NCI-H526 treated with DMSO at 0.1 percent for 48 hours (cell line): Measurements from ENCODE around the gene DHX58.

ENCODE experiments used
- DNase-seq: peaks from one replicate; lab custom pipeline; 2025; lab: John Stamatoyannopoulos, UW

Gene DHX58

GRCh38 chr17:42129109-42129837, 16.8 kb upstream of the DHX58 start:
- DNase-seq, result no peak

DNA sequence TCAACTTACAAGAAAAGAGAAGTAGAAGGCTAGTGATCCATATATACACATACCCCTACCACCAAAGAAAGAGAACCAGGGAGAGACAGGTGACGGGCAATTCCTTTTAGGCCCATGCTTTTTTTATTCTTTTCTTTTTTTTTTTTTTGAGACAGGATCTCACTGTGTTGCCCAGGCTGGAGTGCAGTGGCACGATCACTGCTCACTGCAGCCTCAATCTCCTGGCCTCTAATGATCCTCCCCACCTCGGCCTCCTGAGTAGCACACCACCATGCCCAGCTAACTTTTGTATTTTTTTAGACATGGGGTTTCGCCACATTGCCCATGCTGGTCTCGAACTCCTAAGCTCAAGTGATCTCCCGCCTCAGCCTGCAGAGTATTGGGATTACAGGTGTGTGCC, 14.9 kb upstream of the DHX58 start:
- no peak for DNase-seq

- no peak for DNase-seq
These were observed 14.3 kb upstream of the DHX58 start for GRCh38 chr17:42126836-42127235.

- no peak for DNase-seq
These were observed 13.1 kb upstream of the DHX58 start for GRCh38 chr17:42125565-42125964.

DNA sequence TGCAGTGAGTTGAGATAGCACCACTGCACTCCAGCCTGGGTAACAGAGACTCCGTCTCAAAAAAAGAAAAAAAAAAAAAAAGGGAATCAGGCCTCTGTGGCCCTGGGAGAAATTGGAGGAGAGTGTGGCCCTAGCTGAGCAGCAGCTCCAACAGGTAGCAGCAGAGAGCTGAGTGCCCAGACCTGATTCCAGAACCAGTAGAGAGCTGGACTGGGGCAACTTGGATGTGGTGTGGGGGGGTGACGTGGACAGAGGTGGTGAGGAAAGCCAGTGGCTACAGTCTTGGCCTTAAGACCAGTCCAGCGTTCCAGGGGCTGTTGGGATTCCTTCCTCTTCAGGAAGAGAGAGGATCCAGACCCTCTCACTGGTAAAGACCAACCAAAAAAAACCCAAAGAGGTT, 11.7 kb upstream of the DHX58 start:
- no peak for DNase-seq

- peak; percentile 69 for DNase-seq
These were observed 10.1 kb upstream of the DHX58 start, which contains the start of gene HSPB9 for GRCh38 chr17:42122371-42123303. Gene HSPB9 (plus strand): TSS chr17:42122804. CDS start chr17:42122851, 47 bp downstream.

DNA sequence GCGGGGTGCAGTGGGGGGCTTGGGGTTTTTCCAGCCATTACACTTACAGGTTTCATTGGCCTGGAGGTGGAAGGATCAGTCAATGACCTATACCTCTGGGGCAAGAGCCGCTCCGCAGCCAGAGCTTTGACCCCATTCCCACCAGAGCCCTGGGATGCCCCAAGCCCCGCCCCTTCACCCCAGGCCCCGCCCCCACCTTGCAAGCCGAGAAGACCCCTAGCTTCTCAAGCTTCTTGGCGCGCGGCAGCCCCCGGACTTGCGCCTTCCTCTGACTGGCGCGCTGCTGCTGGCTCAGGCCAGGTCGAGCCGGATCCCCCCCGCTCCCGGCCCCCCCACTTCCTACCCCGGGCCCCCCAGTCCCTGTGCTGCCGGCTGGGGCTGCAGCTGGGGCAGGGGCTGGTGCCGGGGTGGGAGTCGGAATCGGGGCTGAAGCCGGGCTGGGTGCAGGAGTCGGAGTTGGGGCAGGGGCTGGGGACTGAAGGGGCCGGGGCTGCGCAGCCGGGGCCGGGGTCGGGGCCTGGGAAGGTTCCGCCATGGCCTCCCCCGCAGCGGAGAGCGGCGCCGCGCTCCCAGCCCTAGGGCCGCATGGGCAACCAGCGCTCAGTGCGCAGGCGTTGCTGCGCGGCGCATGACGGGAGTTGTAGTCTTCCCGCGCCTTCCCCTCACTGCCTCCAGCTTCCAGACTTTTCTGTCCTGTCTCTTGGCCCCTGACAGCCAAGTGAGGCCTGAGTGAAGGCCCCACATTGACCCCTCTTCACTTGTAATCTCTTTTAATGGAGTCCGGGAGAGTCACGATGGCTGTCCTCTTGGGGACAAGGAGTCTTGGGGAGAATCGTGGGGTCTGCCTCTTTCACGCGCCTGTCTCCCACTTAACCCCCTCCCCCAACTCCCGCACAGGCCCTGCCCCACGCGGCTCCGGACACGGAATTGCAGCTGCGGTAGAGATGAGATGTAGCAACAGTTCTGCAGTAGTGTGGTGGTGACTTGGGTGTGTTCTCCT, 8.6 kb upstream of the DHX58 start, which contains the start of gene KAT2A:
TSS of gene KAT2A (minus strand) at position 598 of the 1,000 bp plus-strand sequence. CDS start at position 535, 63 bp downstream.
- DNase-seq, result peak; percentile 51

GRCh38 chr17:42120161-42120769, 7.8 kb upstream of the DHX58 start:
- no peak for DNase-seq

DNA sequence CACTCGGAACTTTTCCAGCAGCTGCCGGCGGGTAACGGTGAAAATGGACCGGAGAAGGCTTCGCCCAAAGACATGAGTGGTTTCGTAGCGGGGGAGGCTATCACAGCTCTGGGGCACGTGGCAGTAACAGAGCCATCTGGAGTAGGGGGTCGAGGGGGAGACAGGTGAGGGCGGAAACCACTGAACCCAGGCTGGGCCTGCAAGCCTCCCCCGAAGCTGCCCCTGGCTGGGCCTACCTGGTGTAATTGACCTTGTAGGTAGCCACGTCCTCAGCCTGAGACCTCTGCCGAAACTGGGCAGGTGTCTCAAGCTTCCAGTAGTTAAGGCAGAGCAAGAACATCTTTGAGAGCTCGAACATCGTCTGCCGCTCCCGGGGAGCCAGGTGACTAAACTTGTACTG, 6.8 kb upstream of the DHX58 start:
- no peak for DNase-seq

GRCh38 chr17:42118545-42118944, 6.0 kb upstream of the DHX58 start:
- no peak for DNase-seq

GRCh38 chr17:42118126-42118510, 5.6 kb upstream of the DHX58 start:
- DNase-seq, result no peak

GRCh38 chr17:42117397-42118125, 5.0 kb upstream of the DHX58 start:
- DNase-seq, result no peak

GRCh38 chr17:42116705-42117396, 4.3 kb upstream of the DHX58 start:
- peak; percentile 52 for DNase-seq

DNA sequence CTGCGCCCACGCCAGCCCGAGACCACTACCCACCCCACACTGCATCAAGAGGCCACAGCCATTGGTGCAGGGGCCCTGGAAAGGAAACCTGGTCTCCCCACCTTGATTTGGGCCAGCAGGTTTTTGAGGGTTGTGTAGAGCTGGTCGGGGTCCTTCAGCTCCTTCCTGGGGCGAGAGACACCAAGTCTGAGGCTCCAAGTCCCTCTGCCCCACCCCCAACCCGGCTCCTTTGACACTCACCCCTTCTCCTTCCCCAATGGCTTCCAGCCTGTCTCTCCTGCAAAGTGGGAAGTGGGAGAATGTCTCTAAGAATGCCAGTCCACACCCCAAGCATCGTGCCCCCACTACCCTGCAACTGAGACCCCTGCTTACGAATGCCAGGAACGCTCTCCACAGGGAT, 1.6 kb upstream of the DHX58 start:
- no peak for DNase-seq

DNA sequence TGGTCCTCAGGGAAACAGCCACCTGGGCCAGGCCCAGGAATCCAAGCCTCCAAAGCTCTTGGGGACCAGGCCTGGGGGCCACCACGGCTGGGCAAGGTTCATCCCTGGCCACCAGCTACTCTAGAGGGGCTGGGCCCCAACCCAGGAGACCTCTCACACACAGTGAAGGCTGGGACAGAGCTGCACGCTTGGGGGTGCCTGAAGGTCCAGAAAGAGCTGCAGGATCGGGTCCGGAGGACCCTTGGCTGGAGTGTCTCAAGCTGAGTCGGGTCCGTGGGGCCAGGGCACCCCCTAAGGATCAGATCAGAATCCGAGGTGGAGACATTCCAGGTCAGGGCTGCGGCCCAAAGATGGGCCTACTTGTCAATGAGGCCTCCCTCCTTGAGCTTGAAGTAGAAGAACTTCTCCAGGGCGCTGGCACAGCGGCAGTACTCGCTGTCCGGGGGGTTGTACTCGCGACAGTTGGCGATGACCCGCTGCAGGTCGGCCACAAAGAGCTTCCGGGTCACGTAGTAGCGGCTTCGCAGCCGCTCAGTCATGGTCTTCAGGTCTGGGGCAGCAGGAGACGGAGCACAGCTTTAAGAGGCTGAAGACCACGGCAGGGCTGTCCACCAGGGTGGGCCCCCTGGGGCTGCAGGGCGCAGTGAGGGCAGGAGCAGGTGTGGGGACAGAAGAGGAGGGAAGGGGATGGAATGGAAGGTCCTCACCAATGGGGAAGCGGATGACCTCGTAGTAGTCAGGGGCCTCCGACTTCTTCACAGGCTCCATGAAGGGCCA, 967 bp upstream of the DHX58 start:
- no peak for DNase-seq

- DNase-seq, result no peak
These were observed 503 bp downstream of the DHX58 start for GRCh38 chr17:42111871-42112551.

- no peak for DNase-seq
These were observed 1.3 kb downstream of the DHX58 start for GRCh38 chr17:42111265-42111636.
